ENCODE data around the gene NPAS2. TPM values are rescaled to one million over a fixed set of nuclear protein-coding genes. Genes with fewer than 3 reads are reported as not detected.

Gene NPAS2
- total RNA-seq, 8 experiments from 2014 or later: 1.6 to 35.0 (median 6.4) TPM

DNA sequence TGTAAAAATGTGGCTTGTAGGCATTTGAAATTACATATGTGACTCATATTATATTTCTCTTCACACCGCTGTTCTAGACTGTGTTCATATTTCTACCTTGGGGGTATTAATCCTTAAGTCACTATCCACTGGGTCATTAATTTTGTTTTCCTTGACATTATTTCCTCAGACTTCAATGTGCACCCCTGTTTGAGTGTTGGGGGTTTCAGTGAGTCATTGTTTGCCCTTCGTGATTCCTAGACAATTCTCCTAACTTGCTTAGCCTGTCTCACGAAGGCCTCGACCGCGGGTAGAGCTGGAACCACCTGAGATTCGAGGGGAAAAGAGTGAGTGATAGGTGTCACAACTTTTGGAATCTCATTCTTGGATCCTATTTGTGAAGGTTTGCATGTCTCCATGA lies 35.1 kb downstream of the NPAS2 start:
- ATAC-seq (replicated peaks in 6 of 8): no peak
- in situ Hi-C loops (cut with MboI; ENCODE audit: low pct_unique_long_range_greater_than_20kb in 2 of 9, low sequenced_read_pairs in 9 of 9, unreplicated experiment in 9 of 9): no loop called here
- Histone ChIP-seq H3K27ac (no peak overlapping the region), H3K4me1 (replicated peaks in 1 of 2) (peaks cover 15 to 19% of the 10 kb centered on the region in 2 donors), H3K4me3 (no peak overlapping the region)
- WGBS, 10 experiments: 76 to 98% (median 95%) methylated on average over 4 to 7 of the region's 7 CpGs; no CpG with 5 or more reads in 3 of the 10 experiments

GRCh38 chr2:100855606-100856005 lies 35.7 kb downstream of the NPAS2 start:
- 79 to 100% (median 83%) methylated on average over 1 to 3 of the region's 3 CpGs; no CpG with 5 or more reads in 3 of the 10 experiments for WGBS, 10 experiments
- Histone ChIP-seq H3K27ac (no peak overlapping the region), H3K4me1 (replicated peaks in 1 of 2) (peaks cover 15 to 19% of the 10 kb centered on the region in 2 donors), H3K4me3 (no peak overlapping the region)
- ATAC-seq (replicated peaks in 6 of 8): no peak
- in situ Hi-C loops (cut with MboI; ENCODE audit: low pct_unique_long_range_greater_than_20kb in 2 of 9, low sequenced_read_pairs in 9 of 9, unreplicated experiment in 9 of 9): no loop called here

DNA sequence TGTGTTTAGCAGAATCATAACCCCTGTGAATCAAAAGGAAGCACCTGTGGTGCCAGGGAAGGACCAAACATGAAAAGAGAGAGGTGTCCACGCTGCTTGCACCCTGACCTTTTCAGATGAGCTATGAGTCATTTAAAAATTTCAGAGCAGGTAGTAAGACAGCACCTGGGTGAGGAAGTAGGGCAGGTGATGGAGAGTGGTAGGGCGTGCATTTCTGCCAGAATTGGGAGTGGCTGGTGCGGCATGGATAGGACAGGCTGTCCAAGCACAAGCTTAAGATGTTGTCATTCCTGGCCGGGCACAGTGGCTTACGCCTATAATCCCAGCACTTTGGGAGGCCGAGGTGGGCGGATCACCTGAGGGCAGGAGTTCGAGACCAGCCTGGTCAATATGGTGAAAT lies 36.8 kb downstream of the NPAS2 start:
- 0 to 100% (median 88%) methylated on average over 1 to 6 of the region's 8 CpGs; no CpG with 5 or more reads in 6 of the 10 experiments for WGBS, 10 experiments
- H3K27ac ChIP-seq: peak overlapping the region in 1 of 2 donors; percentile 91
- no peak for ATAC-seq (replicated peaks in 6 of 8)
- peaks cover 15 to 19% of the 10 kb centered on the region in 2 donors for H3K4me1 ChIP-seq (replicated peaks in 1 of 2)
- H3K4me3 ChIP-seq: no peak overlapping the region
- in situ Hi-C loops (cut with MboI; ENCODE audit: low pct_unique_long_range_greater_than_20kb in 2 of 9, low sequenced_read_pairs in 9 of 9, unreplicated experiment in 9 of 9): no loop called here

- peak overlapping the region; percentile 63 to 91 for H3K27ac ChIP-seq
- peak in 3 of 8 experiments; percentile 4 to 13 (median 6) for ATAC-seq (replicated peaks in 6 of 8)
- 10 to 100% (median 87%) methylated on average over 1 to 5 of the region's 6 CpGs; no CpG with 5 or more reads in 5 of the 10 experiments for WGBS, 10 experiments
- peaks cover 15 to 19% of the 10 kb centered on the region in 2 donors for H3K4me1 ChIP-seq (replicated peaks in 1 of 2)
- in situ Hi-C loops (cut with MboI; ENCODE audit: low pct_unique_long_range_greater_than_20kb in 2 of 9, low sequenced_read_pairs in 9 of 9, unreplicated experiment in 9 of 9): no loop called here
- H3K4me3 ChIP-seq: no peak overlapping the region
These were observed 37.4 kb downstream of the NPAS2 start for GRCh38 chr2:100857341-100857740.

DNA sequence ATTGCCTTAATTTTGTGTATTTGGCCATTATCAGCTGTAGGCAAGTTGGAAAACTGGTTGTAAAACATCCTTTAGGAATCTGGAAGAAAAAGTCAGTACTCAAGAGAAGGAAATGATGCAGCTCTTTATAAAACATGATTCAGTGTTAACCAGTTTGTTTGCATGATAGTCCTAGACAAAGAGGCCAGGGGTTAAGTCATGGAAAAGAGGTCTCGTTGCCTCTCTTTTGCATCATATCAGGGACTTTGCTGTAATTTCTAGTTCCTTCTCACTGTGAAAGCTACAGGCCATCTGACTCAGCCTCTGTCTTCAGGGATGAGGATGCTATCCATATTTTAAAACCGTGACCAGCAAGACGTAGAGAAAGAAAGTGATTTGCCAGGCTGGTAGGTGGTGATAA lies 38.0 kb downstream of the NPAS2 start:
- ATAC-seq (replicated peaks in 6 of 8): peak in 6 of 8 experiments; percentile 44 to 91 (median 68)

GRCh38 chr2:100859902-100860301 lies 40.0 kb downstream of the NPAS2 start:
- WGBS, 10 experiments: 86 to 100% (median 93%) methylated on average over 1 to 2 of the region's 2 CpGs; no CpG with 5 or more reads in 3 of the 10 experiments
- Histone ChIP-seq H3K27ac (no peak overlapping the region), H3K4me3 (no peak overlapping the region), H3K4me1 (replicated peaks in 1 of 2) (peaks cover 20 to 25% of the 10 kb centered on the region in 2 donors)
- in situ Hi-C loops (cut with MboI; ENCODE audit: low pct_unique_long_range_greater_than_20kb in 2 of 9, low sequenced_read_pairs in 9 of 9, unreplicated experiment in 9 of 9): no loop called here
- ATAC-seq (replicated peaks in 6 of 8): no peak

More for the DNA sequence above, 38.0 kb downstream of the NPAS2 start:
- in situ Hi-C loops (cut with MboI; ENCODE audit: low pct_unique_long_range_greater_than_20kb in 2 of 9, low sequenced_read_pairs in 9 of 9, unreplicated experiment in 9 of 9): no loop called here
- 10 to 94% (median 73%) methylated on average over 1 to 3 of the region's 3 CpGs; no CpG with 5 or more reads in 1 of the 10 experiments for WGBS, 10 experiments
- peak overlapping the region; percentile 66 to 91 for H3K27ac ChIP-seq
- no peak overlapping the region for H3K4me3 ChIP-seq
- H3K4me1 ChIP-seq (replicated peaks in 1 of 2): peaks cover 15 to 19% of the 10 kb centered on the region in 2 donors

GRCh38 chr2:100861340-100861739 lies 41.4 kb downstream of the NPAS2 start:
- in situ Hi-C loops (cut with MboI; ENCODE audit: low pct_unique_long_range_greater_than_20kb in 2 of 9, low sequenced_read_pairs in 9 of 9, unreplicated experiment in 9 of 9): no loop called here
- no peak overlapping the region for H3K27ac ChIP-seq
- WGBS, 10 experiments: 80% methylated on average over 1 of the region's 4 CpGs; no CpG with 5 or more reads in 9 of the 10 experiments
- no peak for ATAC-seq (replicated peaks in 6 of 8)
- peaks cover 20 to 25% of the 10 kb centered on the region in 2 donors for H3K4me1 ChIP-seq (replicated peaks in 1 of 2)
- no peak overlapping the region for H3K4me3 ChIP-seq

- H3K4me1 ChIP-seq (replicated peaks in 1 of 2): peaks cover 19 to 22% of the 10 kb centered on the region in 2 donors
- H3K27ac ChIP-seq: no peak overlapping the region
- no peak overlapping the region for H3K4me3 ChIP-seq
- in situ Hi-C loops (cut with MboI; ENCODE audit: low pct_unique_long_range_greater_than_20kb in 2 of 9, low sequenced_read_pairs in 9 of 9, unreplicated experiment in 9 of 9): no loop called here
- no peak for ATAC-seq (replicated peaks in 6 of 8)
- WGBS, 10 experiments: 47 to 100% (median 82%) methylated on average over 1 to 5 of the region's 5 CpGs
These were observed 42.1 kb downstream of the NPAS2 start for GRCh38 chr2:100862081-100862480.

GRCh38 chr2:100865816-100866460 lies 46.0 kb downstream of the NPAS2 start:
- H3K4me1 ChIP-seq (replicated peaks in 1 of 2): peaks cover 5 to 6% of the 10 kb centered on the region in 2 donors
- ATAC-seq (replicated peaks in 6 of 8): peak in 7 of 8 experiments; percentile 56 to 98 (median 96)
- no peak overlapping the region for H3K27ac ChIP-seq
- no peak overlapping the region for H3K4me3 ChIP-seq
- in situ Hi-C loops (cut with MboI; ENCODE audit: low pct_unique_long_range_greater_than_20kb in 2 of 9, low sequenced_read_pairs in 9 of 9, unreplicated experiment in 9 of 9): no loop called here
- 36 to 94% (median 66%) methylated on average over 1 to 4 of the region's 5 CpGs; no CpG with 5 or more reads in 2 of the 10 experiments for WGBS, 10 experiments

GRCh38 chr2:100868083-100868482 lies 48.1 kb downstream of the NPAS2 start:
- no peak for ATAC-seq (replicated peaks in 6 of 8)
- peaks cover 5 to 6% of the 10 kb centered on the region in 2 donors for H3K4me1 ChIP-seq (replicated peaks in 1 of 2)
- in situ Hi-C loops (cut with MboI; ENCODE audit: low pct_unique_long_range_greater_than_20kb in 2 of 9, low sequenced_read_pairs in 9 of 9, unreplicated experiment in 9 of 9): no loop called here
- no peak overlapping the region for H3K27ac ChIP-seq
- no peak overlapping the region for H3K4me3 ChIP-seq

DNA sequence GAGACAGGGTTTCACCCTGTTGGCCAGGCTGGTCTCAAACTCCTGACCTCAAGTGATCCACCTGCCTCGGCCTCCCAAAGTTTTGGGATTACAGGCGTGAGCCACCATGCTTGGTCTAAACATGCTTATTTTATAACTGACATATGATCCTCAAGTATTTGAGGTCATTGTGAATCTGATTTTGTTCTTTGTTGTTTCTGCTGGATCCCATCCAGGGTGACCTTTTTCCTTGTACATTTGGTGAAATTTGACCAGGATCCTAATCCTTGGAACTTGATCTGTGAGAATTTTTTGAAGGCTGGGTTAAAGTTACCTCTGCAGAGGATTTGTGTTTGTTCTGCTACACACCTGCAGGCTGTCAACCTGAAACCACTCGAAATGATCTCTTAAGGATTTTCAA lies 49.2 kb downstream of the NPAS2 start:
- Histone ChIP-seq H3K27ac (no peak overlapping the region), H3K4me3 (no peak overlapping the region), H3K4me1 (replicated peaks in 1 of 2) (peaks cover 3 to 4% of the 10 kb centered on the region in 2 donors)
- in situ Hi-C loops (cut with MboI; ENCODE audit: low pct_unique_long_range_greater_than_20kb in 2 of 9, low sequenced_read_pairs in 9 of 9, unreplicated experiment in 9 of 9): no loop called here
- 78 to 100% (median 93%) methylated on average over 1 to 3 of the region's 3 CpGs; no CpG with 5 or more reads in 1 of the 10 experiments for WGBS, 10 experiments
- no peak for ATAC-seq (replicated peaks in 6 of 8)

DNA sequence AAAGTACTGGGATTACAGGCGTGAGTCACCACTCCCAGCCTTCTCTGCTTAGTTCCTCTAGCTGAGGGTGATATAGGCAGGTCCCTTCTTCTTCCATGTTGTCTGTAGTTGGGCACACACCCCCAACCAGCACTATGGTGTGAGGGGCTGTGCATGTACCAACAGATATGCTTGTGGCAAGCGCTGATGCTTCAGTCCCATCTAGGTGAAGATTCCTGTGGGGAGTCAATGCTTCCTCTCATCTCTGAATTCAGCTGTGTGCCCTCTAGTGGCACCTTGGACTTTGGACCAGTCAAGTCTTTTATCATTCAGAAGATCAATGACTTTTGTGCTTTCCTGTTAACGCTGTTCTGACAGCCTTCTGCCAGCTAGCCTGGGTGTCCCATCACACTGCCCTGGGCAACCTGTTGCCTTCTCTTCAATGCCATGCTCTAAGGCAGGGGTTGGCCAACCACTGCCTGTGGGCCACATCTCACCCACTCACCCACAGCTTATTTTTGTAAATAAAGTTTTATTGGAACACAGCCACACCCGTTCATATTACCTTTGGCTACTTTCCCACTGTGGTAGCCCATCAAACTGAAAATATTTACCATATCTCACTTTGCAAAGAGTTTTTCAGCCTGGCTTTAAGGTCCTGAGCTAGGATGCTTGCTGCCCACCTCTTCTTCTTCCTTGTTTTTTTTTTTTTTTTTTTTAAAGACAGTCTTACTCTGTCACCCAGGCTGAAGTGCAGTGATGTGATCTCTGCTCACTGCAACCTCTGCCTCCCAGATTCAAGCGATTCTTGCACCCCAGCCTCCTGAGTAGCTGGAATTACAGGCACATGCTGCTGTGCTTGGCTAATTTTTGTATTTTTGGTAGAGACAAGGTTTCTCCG lies 51.0 kb downstream of the NPAS2 start:
- peaks cover 2 to 6% of the 10 kb centered on the region in 2 donors for H3K4me1 ChIP-seq (replicated peaks in 1 of 2)
- WGBS, 10 experiments: 38 to 100% (median 82%) methylated on average over 1 to 4 of the region's 6 CpGs
- H3K27ac ChIP-seq: no peak overlapping the region
- H3K4me3 ChIP-seq: no peak overlapping the region
- in situ Hi-C loops (cut with MboI; ENCODE audit: low pct_unique_long_range_greater_than_20kb in 2 of 9, low sequenced_read_pairs in 9 of 9, unreplicated experiment in 9 of 9): no loop called here
- ATAC-seq (replicated peaks in 6 of 8): peak in 1 of 8 experiments; percentile 18
